NCI-H2196 treated with DMSO at 0.1 percent for 48 hours (cell line): ENCODE data around the gene TAS2R40.
A peak's percentile ranks its signal among the peaks of the same experiment; 100 is the strongest.

Source experiments
- DNase-seq: peaks from one replicate; lab custom pipeline; 2025; ENCODE audit not compliant: unreplicated experiment; lab: John Stamatoyannopoulos, UW

Gene TAS2R40

GRCh38 chr7:143222782-143223181 lies 945 bp downstream of the TAS2R40 start:
- no peak for DNase-seq

GRCh38 chr7:143223784-143224183 lies 1.9 kb downstream of the TAS2R40 start:
- DNase-seq, result no peak

- no peak for DNase-seq
Observed at GRCh38 chr7:143225047-143225446, 3.2 kb downstream of the TAS2R40 start.

- no peak for DNase-seq
Observed at GRCh38 chr7:143227806-143228205, 6.0 kb downstream of the TAS2R40 start.

- no peak for DNase-seq
Observed at GRCh38 chr7:143229054-143229790, 7.4 kb downstream of the TAS2R40 start.

GRCh38 chr7:143230602-143231457 lies 9.0 kb downstream of the TAS2R40 start:
- no peak for DNase-seq

GRCh38 chr7:143233816-143234532 lies 12.1 kb downstream of the TAS2R40 start:
- no peak for DNase-seq

- no peak for DNase-seq
Observed at GRCh38 chr7:143234533-143234875, 12.7 kb downstream of the TAS2R40 start.

- no peak for DNase-seq
Observed at GRCh38 chr7:143235561-143235960, 13.7 kb downstream of the TAS2R40 start.

GRCh38 chr7:143236408-143236990 lies 14.7 kb downstream of the TAS2R40 start:
- DNase-seq, result no peak

GRCh38 chr7:143237366-143237765 lies 15.5 kb downstream of the TAS2R40 start:
- no peak for DNase-seq

GRCh38 chr7:143238289-143238980 lies 16.6 kb downstream of the TAS2R40 start:
- DNase-seq, result no peak

- DNase-seq, result no peak
Observed at GRCh38 chr7:143239813-143240212, 18.0 kb downstream of the TAS2R40 start.

- DNase-seq, result peak; percentile 53
Observed at GRCh38 chr7:143240291-143241168, 18.7 kb downstream of the TAS2R40 start.

- no peak for DNase-seq
Observed at GRCh38 chr7:143242306-143242705, 20.5 kb downstream of the TAS2R40 start.

GRCh38 chr7:143243111-143243510 lies 21.3 kb downstream of the TAS2R40 start:
- no peak for DNase-seq

- no peak for DNase-seq
Observed at GRCh38 chr7:143243614-143244013, 21.8 kb downstream of the TAS2R40 start.

GRCh38 chr7:143244321-143244720 lies 22.5 kb downstream of the TAS2R40 start:
- DNase-seq, result no peak

- no peak for DNase-seq
Observed at GRCh38 chr7:143245123-143245522, 23.3 kb downstream of the TAS2R40 start.

GRCh38 chr7:143247372-143247771 lies 25.5 kb downstream of the TAS2R40 start:
- no peak for DNase-seq
